Measurements from ENCODE around the gene ATP6V1B1. TPM values are rescaled to one million over a fixed set of nuclear protein-coding genes. Genes with fewer than 3 reads are reported as not detected.
A peak's percentile ranks its signal among the peaks of the same experiment; 100 is the strongest.

The ATP6V1B1 gene
- total RNA-seq, 1 donor from 2014 or later: 3.7 TPM

DNA sequence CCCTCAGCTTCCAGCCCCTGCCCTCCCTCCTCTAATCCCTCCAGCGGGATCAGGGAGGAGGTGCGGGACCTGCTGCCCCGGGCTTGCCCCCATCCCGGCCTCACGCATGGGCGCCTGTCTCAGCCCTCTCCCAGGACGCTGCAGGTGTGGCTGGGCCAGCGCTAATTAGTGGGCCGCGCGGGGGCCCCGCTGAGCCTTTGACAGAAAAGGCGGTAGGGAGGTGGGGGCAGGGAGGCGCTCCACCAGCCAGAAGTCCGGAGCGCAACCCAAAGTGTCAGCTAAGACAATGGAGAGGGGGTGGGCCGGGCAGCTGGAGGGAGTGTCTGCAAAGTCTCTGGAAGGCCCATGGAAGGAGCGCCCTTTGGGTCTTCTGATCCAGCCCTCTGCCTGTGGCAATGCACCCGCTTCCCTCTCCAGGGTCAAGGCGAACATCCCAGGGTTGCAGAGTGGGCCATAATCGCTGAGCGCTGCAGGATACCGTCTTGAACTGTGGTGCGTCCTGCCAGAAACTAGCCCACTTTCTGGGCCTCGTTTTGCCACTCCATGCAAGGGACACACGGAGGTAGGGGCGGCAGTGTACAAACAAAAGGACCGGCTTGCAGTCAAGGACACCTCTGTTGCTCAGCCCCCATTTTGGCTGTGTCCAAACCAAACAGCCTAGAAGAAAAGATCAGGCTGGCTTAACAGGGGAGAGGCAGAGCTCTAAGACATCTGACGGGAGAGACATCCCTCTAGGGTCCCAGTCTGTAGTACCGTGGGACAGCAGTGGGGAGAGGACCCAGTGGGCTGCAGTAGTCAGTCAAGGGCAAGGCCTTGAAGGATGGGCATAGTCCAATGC, 3.5 kb downstream of the ATP6V1B1 start:
- DNase-seq (ENCODE audit: low spot score): peak; percentile 78
- no peaks in the 10 kb centered on the region for H3K36me3 Mint-ChIP-seq (ENCODE audit: low read depth)
- no peak overlapping the region for H3K4me3 Mint-ChIP-seq (ENCODE audit: unreplicated experiment)
- H3K27me3 Mint-ChIP-seq (ENCODE audit: low read depth): no peaks in the 10 kb centered on the region
- TF ChIP-seq, protein P1, sequence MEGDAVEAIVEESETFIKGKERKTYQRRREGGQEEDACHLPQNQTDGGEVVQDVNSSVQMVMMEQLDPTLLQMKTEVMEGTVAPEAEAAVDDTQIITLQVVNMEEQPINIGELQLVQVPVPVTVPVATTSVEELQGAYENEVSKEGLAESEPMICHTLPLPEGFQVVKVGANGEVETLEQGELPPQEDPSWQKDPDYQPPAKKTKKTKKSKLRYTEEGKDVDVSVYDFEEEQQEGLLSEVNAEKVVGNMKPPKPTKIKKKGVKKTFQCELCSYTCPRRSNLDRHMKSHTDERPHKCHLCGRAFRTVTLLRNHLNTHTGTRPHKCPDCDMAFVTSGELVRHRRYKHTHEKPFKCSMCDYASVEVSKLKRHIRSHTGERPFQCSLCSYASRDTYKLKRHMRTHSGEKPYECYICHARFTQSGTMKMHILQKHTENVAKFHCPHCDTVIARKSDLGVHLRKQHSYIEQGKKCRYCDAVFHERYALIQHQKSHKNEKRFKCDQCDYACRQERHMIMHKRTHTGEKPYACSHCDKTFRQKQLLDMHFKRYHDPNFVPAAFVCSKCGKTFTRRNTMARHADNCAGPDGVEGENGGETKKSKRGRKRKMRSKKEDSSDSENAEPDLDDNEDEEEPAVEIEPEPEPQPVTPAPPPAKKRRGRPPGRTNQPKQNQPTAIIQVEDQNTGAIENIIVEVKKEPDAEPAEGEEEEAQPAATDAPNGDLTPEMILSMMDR (IDR thresholded peaks at IDR 0.05): no peak
- H3K4me1 Mint-ChIP-seq (ENCODE audit: low read depth): peaks cover 2% of the 10 kb centered on the region
- no peak overlapping the region for H3K27ac Mint-ChIP-seq (ENCODE audit: unreplicated experiment)
- H3K9me3 Mint-ChIP-seq (ENCODE audit: low read depth): no peaks in the 10 kb centered on the region

DNA sequence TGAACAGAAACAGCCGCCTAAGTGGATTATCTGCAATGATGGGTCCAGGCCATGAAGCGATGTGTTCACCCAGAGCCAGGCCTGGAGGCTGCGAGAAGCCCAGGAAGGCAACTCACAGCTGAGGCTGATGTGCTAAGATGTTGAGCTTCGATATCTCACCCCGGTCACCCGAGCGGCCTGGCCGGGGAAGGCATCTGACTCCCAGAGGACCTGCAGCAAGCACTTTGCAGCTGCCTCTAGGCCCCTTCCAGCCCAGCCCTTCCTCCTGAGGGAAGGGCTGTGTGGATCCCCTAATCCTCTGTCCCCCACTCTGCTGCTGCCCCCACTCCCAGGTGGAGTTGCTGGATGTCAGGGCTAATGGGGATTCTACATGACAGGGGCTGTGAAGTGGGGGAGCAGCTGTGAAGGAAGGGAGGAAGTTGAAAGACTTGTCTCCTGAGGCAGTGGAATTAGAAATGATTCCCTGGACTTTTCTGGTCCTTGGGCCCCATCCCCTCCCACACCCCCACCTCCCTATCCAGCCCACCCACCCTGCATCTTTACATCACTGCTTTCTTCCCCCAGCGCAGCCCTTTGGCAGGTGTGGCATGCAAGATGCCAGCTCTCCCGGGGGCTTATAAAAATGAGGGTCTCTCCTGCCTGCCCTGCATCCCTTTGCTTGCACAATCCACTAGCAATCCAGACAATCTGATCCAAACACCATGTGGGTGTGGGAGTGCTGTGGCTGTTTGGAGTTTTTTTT, 4.3 kb downstream of the ATP6V1B1 start:
- Mint-ChIP-seq H3K27ac (ENCODE audit: unreplicated experiment) (no peak overlapping the region), H3K36me3 (ENCODE audit: low read depth) (no peaks in the 10 kb centered on the region), H3K4me1 (ENCODE audit: low read depth) (peaks cover 2% of the 10 kb centered on the region), H3K9me3 (ENCODE audit: low read depth) (no peaks in the 10 kb centered on the region), H3K27me3 (ENCODE audit: low read depth) (no peaks in the 10 kb centered on the region), H3K4me3 (ENCODE audit: unreplicated experiment) (no peak overlapping the region)
- TF ChIP-seq, protein P1 (IDR thresholded peaks at IDR 0.05): no peak
- DNase-seq (ENCODE audit: low spot score): peak; percentile 78

DNA sequence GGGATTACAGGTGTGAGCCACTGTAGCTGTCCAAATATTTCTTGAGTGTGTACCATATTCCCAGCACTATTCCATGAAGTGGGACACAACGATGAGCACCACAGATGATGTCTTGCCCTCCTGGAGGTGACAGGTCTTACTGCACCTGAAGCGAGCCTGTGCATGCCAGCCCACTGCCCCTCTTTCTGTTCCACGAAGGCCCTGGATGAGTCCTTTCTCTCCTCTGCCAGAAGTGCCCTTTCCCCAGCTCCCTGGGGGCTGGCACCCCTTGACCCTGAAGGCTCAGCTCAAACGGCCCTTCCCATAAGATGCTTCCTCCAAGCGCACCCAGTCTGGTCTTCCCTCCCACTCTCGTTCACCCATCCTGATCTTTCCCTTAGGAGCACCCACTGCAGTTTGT, 5.5 kb downstream of the ATP6V1B1 start:
- peak; percentile 48 for DNase-seq (ENCODE audit: low spot score)
- Mint-ChIP-seq H3K27ac (ENCODE audit: unreplicated experiment) (no peak overlapping the region), H3K36me3 (ENCODE audit: low read depth) (no peaks in the 10 kb centered on the region), H3K27me3 (ENCODE audit: low read depth) (no peaks in the 10 kb centered on the region), H3K4me1 (ENCODE audit: low read depth) (peaks cover 8% of the 10 kb centered on the region), H3K4me3 (ENCODE audit: unreplicated experiment) (no peak overlapping the region), H3K9me3 (ENCODE audit: low read depth) (no peaks in the 10 kb centered on the region)
- TF ChIP-seq, protein P1 (IDR thresholded peaks at IDR 0.05): no peak

DNA sequence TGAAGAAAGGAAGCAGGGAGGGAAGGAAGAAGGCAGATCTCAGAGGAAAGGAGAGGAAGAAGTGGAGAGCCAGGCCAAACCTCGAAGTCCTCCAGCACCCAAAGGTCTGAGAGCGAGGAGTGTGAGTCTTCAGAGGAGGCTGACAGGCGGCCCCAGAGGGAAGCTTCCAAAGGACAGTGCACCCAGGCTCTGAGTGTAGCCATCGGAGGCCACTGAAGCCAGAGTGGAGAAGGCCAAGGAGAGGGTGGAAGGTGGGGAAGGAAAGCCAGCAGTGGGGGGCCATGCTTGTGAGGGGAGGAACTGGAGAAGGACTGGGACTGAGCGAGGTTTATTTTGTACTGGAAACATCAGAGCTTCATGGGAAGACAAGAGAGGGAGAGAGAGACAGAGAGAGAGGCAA, 6.0 kb downstream of the ATP6V1B1 start:
- Mint-ChIP-seq H3K36me3 (ENCODE audit: low read depth) (no peaks in the 10 kb centered on the region), H3K27ac (ENCODE audit: unreplicated experiment) (no peak overlapping the region), H3K4me1 (ENCODE audit: low read depth) (peaks cover 11% of the 10 kb centered on the region), H3K9me3 (ENCODE audit: low read depth) (no peaks in the 10 kb centered on the region), H3K4me3 (ENCODE audit: unreplicated experiment) (no peak overlapping the region), H3K27me3 (ENCODE audit: low read depth) (no peaks in the 10 kb centered on the region)
- TF ChIP-seq, protein P1 (IDR thresholded peaks at IDR 0.05): no peak
- DNase-seq (ENCODE audit: low spot score): peak; percentile 48

DNA sequence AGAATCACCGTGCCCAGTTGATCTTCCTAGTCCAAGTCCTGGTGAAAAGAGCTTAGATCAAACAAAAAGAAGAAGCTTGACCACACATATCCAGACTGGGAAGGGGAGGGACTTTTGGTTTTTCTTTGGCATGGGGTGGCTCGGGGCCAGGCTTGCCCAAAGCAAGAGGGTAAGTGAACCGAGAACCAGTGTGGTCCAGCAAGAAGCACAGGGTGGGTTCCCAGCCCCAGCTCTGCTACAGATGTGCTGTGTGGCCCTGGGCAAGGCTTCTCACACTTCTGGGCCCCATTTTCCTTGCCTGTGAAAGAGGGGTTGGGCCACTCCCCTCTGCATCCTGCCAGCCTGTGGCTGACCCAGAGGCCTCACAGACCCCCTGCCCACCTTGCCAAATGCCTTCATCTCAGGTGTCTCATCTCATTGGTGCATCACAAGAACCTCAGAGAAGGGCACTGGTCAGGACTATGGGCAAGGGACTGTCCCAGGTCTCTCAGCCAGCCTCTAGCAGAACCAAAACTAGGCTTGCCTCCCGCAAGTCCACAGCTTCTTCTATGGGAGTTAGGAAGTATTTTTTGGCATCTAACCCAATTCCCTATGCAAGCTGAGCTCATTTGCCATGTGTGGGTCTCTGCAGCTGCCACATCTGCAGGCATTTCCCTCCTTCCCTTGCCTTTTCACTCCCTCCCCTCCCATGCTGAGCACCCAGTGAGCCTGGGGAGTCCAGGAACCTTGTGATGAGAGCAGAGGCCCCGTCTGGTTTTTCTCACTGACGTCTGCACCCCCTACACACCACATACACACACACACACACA, 6.9 kb downstream of the ATP6V1B1 start:
- Mint-ChIP-seq H3K9me3 (ENCODE audit: low read depth) (no peaks in the 10 kb centered on the region), H3K27ac (ENCODE audit: unreplicated experiment) (no peak overlapping the region), H3K27me3 (ENCODE audit: low read depth) (no peaks in the 10 kb centered on the region), H3K4me1 (ENCODE audit: low read depth) (peaks cover 16% of the 10 kb centered on the region), H3K4me3 (ENCODE audit: unreplicated experiment) (no peak overlapping the region), H3K36me3 (ENCODE audit: low read depth) (no peaks in the 10 kb centered on the region)
- TF ChIP-seq, protein P1 (IDR thresholded peaks at IDR 0.05): no peak
- no peak for DNase-seq (ENCODE audit: low spot score)

All from chondrocyte (in vitro differentiated cells).